ENCODE data around the gene FLRT1.

GRCh38 chr11:64060861-64061444 is 25.2 kb downstream of the FLRT1 start:
- TF ChIP-seq, protein P1, sequence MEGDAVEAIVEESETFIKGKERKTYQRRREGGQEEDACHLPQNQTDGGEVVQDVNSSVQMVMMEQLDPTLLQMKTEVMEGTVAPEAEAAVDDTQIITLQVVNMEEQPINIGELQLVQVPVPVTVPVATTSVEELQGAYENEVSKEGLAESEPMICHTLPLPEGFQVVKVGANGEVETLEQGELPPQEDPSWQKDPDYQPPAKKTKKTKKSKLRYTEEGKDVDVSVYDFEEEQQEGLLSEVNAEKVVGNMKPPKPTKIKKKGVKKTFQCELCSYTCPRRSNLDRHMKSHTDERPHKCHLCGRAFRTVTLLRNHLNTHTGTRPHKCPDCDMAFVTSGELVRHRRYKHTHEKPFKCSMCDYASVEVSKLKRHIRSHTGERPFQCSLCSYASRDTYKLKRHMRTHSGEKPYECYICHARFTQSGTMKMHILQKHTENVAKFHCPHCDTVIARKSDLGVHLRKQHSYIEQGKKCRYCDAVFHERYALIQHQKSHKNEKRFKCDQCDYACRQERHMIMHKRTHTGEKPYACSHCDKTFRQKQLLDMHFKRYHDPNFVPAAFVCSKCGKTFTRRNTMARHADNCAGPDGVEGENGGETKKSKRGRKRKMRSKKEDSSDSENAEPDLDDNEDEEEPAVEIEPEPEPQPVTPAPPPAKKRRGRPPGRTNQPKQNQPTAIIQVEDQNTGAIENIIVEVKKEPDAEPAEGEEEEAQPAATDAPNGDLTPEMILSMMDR (IDR thresholded peaks at IDR 0.05; ENCODE audit: low read depth, low read length, missing input control) = no peak
- TF ChIP-seq, protein P2, sequence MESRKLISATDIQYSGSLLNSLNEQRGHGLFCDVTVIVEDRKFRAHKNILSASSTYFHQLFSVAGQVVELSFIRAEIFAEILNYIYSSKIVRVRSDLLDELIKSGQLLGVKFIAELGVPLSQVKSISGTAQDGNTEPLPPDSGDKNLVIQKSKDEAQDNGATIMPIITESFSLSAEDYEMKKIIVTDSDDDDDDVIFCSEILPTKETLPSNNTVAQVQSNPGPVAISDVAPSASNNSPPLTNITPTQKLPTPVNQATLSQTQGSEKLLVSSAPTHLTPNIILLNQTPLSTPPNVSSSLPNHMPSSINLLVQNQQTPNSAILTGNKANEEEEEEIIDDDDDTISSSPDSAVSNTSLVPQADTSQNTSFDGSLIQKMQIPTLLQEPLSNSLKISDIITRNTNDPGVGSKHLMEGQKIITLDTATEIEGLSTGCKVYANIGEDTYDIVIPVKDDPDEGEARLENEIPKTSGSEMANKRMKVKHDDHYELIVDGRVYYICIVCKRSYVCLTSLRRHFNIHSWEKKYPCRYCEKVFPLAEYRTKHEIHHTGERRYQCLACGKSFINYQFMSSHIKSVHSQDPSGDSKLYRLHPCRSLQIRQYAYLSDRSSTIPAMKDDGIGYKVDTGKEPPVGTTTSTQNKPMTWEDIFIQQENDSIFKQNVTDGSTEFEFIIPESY (IDR thresholded peaks at IDR 0.05) = no peak
- TF ChIP-seq GABPA (IDR thresholded peaks at IDR 0.05 in 1 of 2, conservative IDR thresholded peaks at IDR 0.05 in 1 of 2) = no peak
- no peak for TF ChIP-seq TAF1 (conservative IDR thresholded peaks at IDR 0.05)
- no peak for TF ChIP-seq MAX (IDR thresholded peaks at IDR 0.05)
